ENCODE measurements around the gene ANKRD42.

- TF ChIP-seq CTCF (conservative IDR thresholded peaks at IDR 0.05): no peak
- no peak for TF ChIP-seq EZH2 (IDR thresholded peaks at IDR 0.05; ENCODE audit: low read depth)
Measured at GRCh38 chr11:83152264-83152663, 41.2 kb upstream of the ANKRD42 start.

All from PC-9 (cell line).